ENCODE results near the gene SERHL2.

GRCh38 chr22:42577623-42578240, 24.0 kb downstream of the SERHL2 start:
- no peak for TF ChIP-seq EZH2 (IDR thresholded peaks at IDR 0.05; ENCODE audit: insufficient read depth, poor library complexity, severe bottlenecking)
- TF ChIP-seq EZH2phosphoT487 (IDR thresholded peaks at IDR 0.05; ENCODE audit: insufficient read depth, low read depth), result no peak
